Measurements from ENCODE around the gene DSTN.
A peak's percentile ranks its signal among the peaks of the same experiment; 100 is the strongest.

Gene DSTN
- total RNA-seq = 37.4 to 82.7 (median 65.3) reads per million in 3 experiments

GRCh38 chr20:17569616-17570346 lies at the start of gene DSTN:
Gene DSTN, plus strand, starts transcription at chr20:17570075. Its CDS starts 134 bp downstream, at chr20:17570209.
- DNase-seq = peak; percentile 89

GRCh38 chr20:17520583-17520982 lies 49.3 kb upstream of the DSTN start:
- no peak for DNase-seq

- DNase-seq = no peak
Measured at GRCh38 chr20:17522528-17522927, 47.3 kb upstream of the DSTN start.

GRCh38 chr20:17523326-17523725 lies 46.5 kb upstream of the DSTN start:
- DNase-seq = no peak

- DNase-seq = no peak
Measured at GRCh38 chr20:17524560-17524959, 45.3 kb upstream of the DSTN start.

- no peak for DNase-seq
Measured at GRCh38 chr20:17525132-17525531, 44.7 kb upstream of the DSTN start.

GRCh38 chr20:17525650-17526049 lies 44.2 kb upstream of the DSTN start:
- no peak for DNase-seq

GRCh38 chr20:17529586-17529985 lies 40.3 kb upstream of the DSTN start:
- no peak for DNase-seq

- no peak for DNase-seq
Measured at GRCh38 chr20:17530153-17530552, 39.7 kb upstream of the DSTN start.

- peak; percentile 19 for DNase-seq
Measured at GRCh38 chr20:17530716-17531664, 38.9 kb upstream of the DSTN start, which contains the start of gene BFSP1. Gene BFSP1, minus strand, starts transcription at chr20:17531379. Its CDS starts 50 bp downstream, at chr20:17531329.

GRCh38 chr20:17531665-17532025 lies 38.2 kb upstream of the DSTN start:
- DNase-seq = no peak

GRCh38 chr20:17533396-17533795 lies 36.5 kb upstream of the DSTN start:
- no peak for DNase-seq

- no peak for DNase-seq
Measured at GRCh38 chr20:17534077-17534476, 35.8 kb upstream of the DSTN start.

GRCh38 chr20:17536944-17537444 lies 32.9 kb upstream of the DSTN start:
- DNase-seq = peak; percentile 56

- no peak for DNase-seq
Measured at GRCh38 chr20:17537959-17538358, 31.9 kb upstream of the DSTN start.

GRCh38 chr20:17538517-17539170 lies 31.2 kb upstream of the DSTN start:
- no peak for DNase-seq

GRCh38 chr20:17541596-17541995 lies 28.3 kb upstream of the DSTN start:
- no peak for DNase-seq

- DNase-seq = no peak
Measured at GRCh38 chr20:17541996-17542395, 27.9 kb upstream of the DSTN start.

- no peak for DNase-seq
Measured at GRCh38 chr20:17542481-17542880, 27.4 kb upstream of the DSTN start.

- DNase-seq = no peak
Measured at GRCh38 chr20:17542993-17543412, 26.9 kb upstream of the DSTN start.

- no peak for DNase-seq
Measured at GRCh38 chr20:17543531-17544131, 26.2 kb upstream of the DSTN start.

GRCh38 chr20:17545127-17545526 lies 24.7 kb upstream of the DSTN start:
- DNase-seq = no peak

GRCh38 chr20:17549131-17549530 lies 20.7 kb upstream of the DSTN start:
- no peak for DNase-seq
